GM12878 (cell line): ENCODE measurements around the gene SUN5. TPM values are rescaled to one million over a fixed set of nuclear protein-coding genes. Genes with fewer than 3 reads are reported as not detected.

ENCODE experiments used
- ATAC-seq: fragments of 200-7000 bp; cut with Tn5 transposase; 3 replicates; pipeline ENCODE4 v1.9.1; 2020; ENCODE audit warnings: mild to moderate bottlenecking, moderate library complexity
- BruUV-seq: library from RNA; stranded (reverse); fragments of 400-500 nt; replicated peaks from 2 replicates; lab custom pipeline; 2021; lab: Mats Ljungman, UMichigan
- CTCF ChIA-PET: fragments of 300-600 bp; sonication (Branson Sonifier 250); formaldehyde crosslinking; extraction: SDS; loops from one replicate; lab custom pipeline; 2021; ENCODE audit warnings: inconsistent platforms; lab: Yijun Ruan, JAX
- POLR2A ChIA-PET: fragments of 350-600 bp; formaldehyde crosslinking; extraction: SDS; loops from one replicate; lab custom pipeline; 2021; ENCODE audit warnings: inconsistent platforms; lab: Charles Lee
- RAD21 ChIA-PET: fragments of 300-600 bp; sonication (Branson Sonifier 250); formaldehyde crosslinking; loops from one replicate; lab custom pipeline; 2023; ENCODE audit warnings: antibody characterized with exemption; ENCODE audit not compliant: unreplicated experiment; lab: Charles Lee
- SMC1A ChIA-PET: fragments of 300-600 bp; sonication (Branson Sonifier 250); formaldehyde crosslinking; loops from one replicate; lab custom pipeline; 2023; ENCODE audit not compliant: unreplicated experiment, uncharacterized antibody; lab: Charles Lee
- DNase-seq: peaks from one replicate; pipeline ENCODE4 v3.0.0-alpha.2; 2011; ENCODE audit warnings: low read depth, low spot score
- FAIRE-seq: peaks from 3 replicates; lab custom pipeline; 2011; peaks lifted over from hg19 to GRCh38; lab: Jason Lieb, UNC
- H2AFZ ChIP-seq: 2 replicates; pipeline ENCODE4 v1.6.0; 2011; ENCODE audit warnings: low read depth, low read length, control low read depth; ENCODE audit not compliant: control insufficient read depth
- H3K27ac ChIP-seq: 2 replicates; pipeline ENCODE4 v1.5.1; 2011; ENCODE audit warnings: control low read depth; ENCODE audit not compliant: control insufficient read depth, insufficient read depth
- H3K27me3 ChIP-seq, 2 experiments: replicated peaks in 1 of 2; 2 replicates each; pipeline versions ENCODE4 v1.6.0 to v1.6.1; 2011; ENCODE audit warnings: low read length in 1 of 2; ENCODE audit not compliant: control insufficient read depth in 2 of 2, insufficient read depth in 2 of 2
- H3K36me3 ChIP-seq, 2 experiments: 2 replicates each; pipeline ENCODE4 v1.5.1; 2011; ENCODE audit warnings: low read length in 1 of 2; ENCODE audit not compliant: control insufficient read depth in 2 of 2, insufficient read depth in 2 of 2
- H3K4me1 ChIP-seq: 2 replicates; pipeline ENCODE4 v1.6.1; 2011; ENCODE audit warnings: mild to moderate bottlenecking, low read length, moderate library complexity, mixed read lengths; ENCODE audit not compliant: control insufficient read depth, insufficient read depth
- H3K4me2 ChIP-seq: 2 replicates; pipeline ENCODE4 v1.6.0; 2011; ENCODE audit warnings: control low read depth; ENCODE audit not compliant: control insufficient read depth, insufficient read depth
- H3K4me3 ChIP-seq: fragments of 200-600 bp; sonication (generic); 2 replicates; pipeline ENCODE4 v1.5.1; 2016
- H3K79me2 ChIP-seq: 2 replicates; pipeline ENCODE4 v1.6.0; 2011; ENCODE audit warnings: low read length; ENCODE audit not compliant: control insufficient read depth, insufficient read depth
- H3K9ac ChIP-seq: 2 replicates; pipeline ENCODE4 v1.8.0; 2011; ENCODE audit warnings: low read length, control low read depth, mixed read lengths; ENCODE audit not compliant: control insufficient read depth, insufficient read depth
- H3K9me3 ChIP-seq: replicated peaks from 3 replicates; pipeline ENCODE4 v1.5.1; 2011; ENCODE audit warnings: mild to moderate bottlenecking, low read length; ENCODE audit not compliant: control insufficient read depth, insufficient read depth
- H4K20me1 ChIP-seq: 2 replicates; pipeline ENCODE4 v1.6.0; 2011; ENCODE audit not compliant: control insufficient read depth, insufficient read depth
- CHD2 ChIP-seq: IDR thresholded peaks from 2 replicates; pipeline ENCODE4 v1.6.1; 2011; ENCODE audit warnings: low read depth, low read length, improper control_type of control experiment, borderline replicate concordance
- RFX5 ChIP-seq: IDR thresholded peaks from 2 replicates; pipeline ENCODE4 v1.6.1; 2011; ENCODE audit warnings: low read depth, low read length, improper control_type of control experiment
- SMAD5 ChIP-seq: IDR thresholded peaks from 2 replicates; pipeline ENCODE4 v1.6.1; 2016; ENCODE audit warnings: antibody characterized with exemption, low read depth
- TCF3 ChIP-seq: IDR thresholded peaks from 2 replicates; pipeline ENCODE4 v1.6.1; 2012; ENCODE audit warnings: low read depth, mild to moderate bottlenecking, low read length, borderline replicate concordance; ENCODE audit not compliant: insufficient read depth
- WGBS: methylation state at CpG from one replicate; pipeline ENCODE4 v1.1.6; 2016; ENCODE audit warnings: low lambda C conversion rate; ENCODE audit not compliant: insufficient replicate concordance, insufficient coverage; ENCODE audit errors: missing lambda C conversion rate; 5-methylcytosine and 5-hydroxymethylcytosine counted together
- in situ Hi-C: fragments of 300-500 bp; cut with MboI; formaldehyde crosslinking; loops from 9 replicates; pipeline ENCODE4 v1.14.3; 2018; ENCODE audit warnings: mixed read lengths
- intact Hi-C: fragments of 100-400 bp; cut with micrococcal nuclease; formaldehyde crosslinking; loops from one replicate; pipeline ENCODE4 v1.14.2; 2022; ENCODE audit not compliant: unreplicated experiment
- polyA plus RNA-seq, 11 experiments: library from polyadenylated mRNA; depleted of rRNA in 4 of 11; unstranded in 6 of 11; stranded (reverse) in 5 of 11; fragments of >200 nt; fragmentation: Nextera tagmentation in 4 of 11; fragmentation: Illumina TruSeq in 1 of 11; extraction: Ambion mirVana in 4 of 11; extraction: Trizol in 1 of 11; gene quantifications; 1 replicate in 1 of 11; 2 replicates in 10 of 11; pipeline versions ENCODE4 v1.2.1 to v1.2.3, GENCODE V29; 2011 to 2016; ENCODE audit warnings: inconsistent platforms in 2 of 11, missing spikeins in 2 of 11, low read depth in 1 of 11
- total RNA-seq, 4 experiments: library from RNA; depleted of rRNA in 3 of 4; stranded (reverse); fragments of >200 nt in 3 of 4; fragmentation: Illumina TruSeq in 1 of 4; extraction: Trizol in 1 of 4; gene quantifications; 2 replicates each; pipeline versions ENCODE4 v1.2.1 to v1.2.3, GENCODE V29; 2013 to 2021
- TF ChIP-seq, protein P1 (sequence below): fragments of 450-650 bp; IDR thresholded peaks from 2 replicates; pipeline ENCODE4 v1.6.1; 2018; ENCODE audit warnings: borderline replicate concordance, mild to moderate bottlenecking; ENCODE audit not compliant: partially characterized antibody

Gene SUN5
- total and polyA plus RNA-seq, 10 of the 15 experiments (the other 5 are each of a cell fraction or from before 2014, with no cell fraction given), result not detected

DNA sequence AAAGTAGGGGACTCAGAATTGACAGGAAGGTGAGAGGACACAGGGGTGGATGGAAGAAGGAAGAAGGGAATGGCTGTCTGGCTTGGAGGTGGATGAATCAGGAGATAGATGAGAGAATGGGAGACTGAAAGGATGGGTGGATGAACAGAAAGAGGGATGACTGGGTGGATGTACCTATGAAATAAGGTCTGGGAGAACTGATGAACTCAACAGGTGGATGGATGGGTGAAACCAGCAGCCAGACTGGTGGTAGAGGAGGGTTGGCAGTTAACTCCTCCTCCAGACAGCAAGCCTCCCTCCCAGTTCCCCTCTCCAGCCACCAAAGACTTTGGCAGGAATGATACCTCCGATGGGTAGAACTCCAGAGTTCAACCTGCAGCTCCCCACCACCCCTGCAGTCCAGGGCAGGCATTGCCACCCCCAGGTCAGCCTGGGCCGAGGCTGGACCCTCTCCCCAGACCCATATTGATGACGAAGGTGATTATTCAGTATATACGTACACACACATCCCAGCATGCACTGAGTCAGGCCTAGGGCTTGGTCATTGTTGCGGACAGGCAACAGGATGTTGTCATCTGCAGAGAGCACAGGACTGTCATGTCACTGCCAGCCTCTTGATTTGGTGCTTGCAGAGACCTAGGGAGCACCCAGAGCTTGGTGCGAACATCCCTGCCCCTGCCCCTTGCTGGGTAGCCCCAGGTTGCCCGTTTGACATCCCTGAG lies 2.0 kb downstream of the SUN5 start:
- Histone ChIP-seq H3K27ac (no peak overlapping the region), H3K79me2 (no peaks in the 10 kb centered on the region), H3K9me3 (no peaks in the 10 kb centered on the region; the same call in 2 of the 3 replicates), H2AFZ (no peak overlapping the region), H4K20me1 (no peaks in the 10 kb centered on the region), H3K4me3 (no peak overlapping the region), H3K4me2 (no peak overlapping the region), H3K27me3 (no peaks in the 10 kb centered on the region), H3K36me3 (no peaks in the 10 kb centered on the region), H3K4me1 (no peaks in the 10 kb centered on the region), H3K9ac (no peak overlapping the region)
- ATAC-seq (no peak), DNase-seq (no peak), FAIRE-seq (no peak)
- TF ChIP-seq, protein P1, sequence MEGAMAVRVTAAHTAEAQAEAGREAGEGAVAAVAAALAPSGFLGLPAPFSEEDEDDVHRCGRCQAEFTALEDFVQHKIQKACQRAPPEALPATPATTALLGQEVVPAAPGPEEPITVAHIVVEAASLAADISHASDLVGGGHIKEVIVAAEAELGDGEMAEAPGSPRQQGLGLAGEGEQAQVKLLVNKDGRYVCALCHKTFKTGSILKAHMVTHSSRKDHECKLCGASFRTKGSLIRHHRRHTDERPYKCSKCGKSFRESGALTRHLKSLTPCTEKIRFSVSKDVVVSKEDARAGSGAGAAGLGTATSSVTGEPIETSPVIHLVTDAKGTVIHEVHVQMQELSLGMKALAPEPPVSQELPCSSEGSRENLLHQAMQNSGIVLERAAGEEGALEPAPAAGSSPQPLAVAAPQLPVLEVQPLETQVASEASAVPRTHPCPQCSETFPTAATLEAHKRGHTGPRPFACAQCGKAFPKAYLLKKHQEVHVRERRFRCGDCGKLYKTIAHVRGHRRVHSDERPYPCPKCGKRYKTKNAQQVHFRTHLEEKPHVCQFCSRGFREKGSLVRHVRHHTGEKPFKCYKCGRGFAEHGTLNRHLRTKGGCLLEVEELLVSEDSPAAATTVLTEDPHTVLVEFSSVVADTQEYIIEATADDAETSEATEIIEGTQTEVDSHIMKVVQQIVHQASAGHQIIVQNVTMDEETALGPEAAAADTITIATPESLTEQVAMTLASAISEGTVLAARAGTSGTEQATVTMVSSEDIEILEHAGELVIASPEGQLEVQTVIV, result no peak
- TF ChIP-seq TCF3 (no peak), RFX5 (no peak), SMAD5 (no peak), CHD2 (no peak)
- SMC1A ChIA-PET, result no interaction called here
- POLR2A ChIA-PET, result no interaction called here
- CTCF ChIA-PET, result no interaction called here
- 46% methylated on average over 7 of the region's 7 CpGs for WGBS
- in situ Hi-C loops (no loop called here), intact Hi-C loops (no loop called here)
- no TSS peak for BruUV-seq
- RAD21 ChIA-PET, result no interaction called here
